ENCODE results near the gene ATP1B3.

GRCh38 chr3:141934354-141934753 is 57.9 kb downstream of the ATP1B3 start:
- TF ChIP-seq CTCF (IDR thresholded peaks at IDR 0.05; ENCODE audit: low read depth, low read length) (no peak), POLR2A (IDR thresholded peaks at IDR 0.05; ENCODE audit: extremely low read depth, insufficient read length) (no peak), MYC (IDR thresholded peaks at IDR 0.05; ENCODE audit: low read depth, low read length) (no peak)
